Vagina (tissue), 2 donors: Measurements from ENCODE around the gene BCL11A. TPM values are rescaled to one million over a fixed set of nuclear protein-coding genes. Genes with fewer than 3 reads are reported as not detected.

Source experiments
- DNase-seq, 2 donors: peaks; one replicate each; pipeline ENCODE4 v3.0.0-alpha.2; 2017; ENCODE audit errors: extremely low spot score in 2 of 2
- H3K27ac ChIP-seq: fragments of 200-600 bp; sonication (generic); one replicate; pipeline ENCODE4 v1.5.1; 2019
- H3K27me3 ChIP-seq: fragments of 200-600 bp; sonication (generic); one replicate; pipeline ENCODE4 v1.5.1; 2019
- H3K36me3 ChIP-seq, 2 donors: fragments of 200-600 bp; sonication (generic); one replicate each; pipeline ENCODE4 v1.5.1; 2017 to 2019
- H3K4me1 ChIP-seq: fragments of 200-600 bp; sonication (generic); one replicate; pipeline ENCODE4 v1.5.1; 2019
- H3K4me3 ChIP-seq, 2 donors: fragments of 200-600 bp; sonication (generic); 1 replicate in 1 of 2; 2 replicates in 1 of 2; pipeline ENCODE4 v1.5.1; 2016 to 2019
- H3K9me3 ChIP-seq: fragments of 200-600 bp; sonication (generic); one replicate; pipeline ENCODE4 v1.5.1; 2019
- CTCF ChIP-seq, 3 experiments: fragments of 450-650 bp in 2 of 3; fragments of 200-600 bp in 1 of 3; sonication (generic) in 1 of 3; IDR thresholded peaks; one replicate each; pipeline ENCODE4 v1.5.1; 2017 to 2019; ENCODE audit warnings: antibody characterized with exemption in 3 of 3, mild to moderate bottlenecking in 2 of 3, moderate library complexity in 2 of 3
- POLR2A ChIP-seq, 2 donors: fragments of 450-650 bp; IDR thresholded peaks; one replicate each; pipeline ENCODE4 v1.6.1; 2017; ENCODE audit warnings: antibody characterized with exemption in 2 of 2, mild to moderate bottlenecking in 2 of 2, moderate library complexity in 2 of 2
- POLR2AphosphoS5 ChIP-seq, 2 donors: sonication (generic); formaldehyde crosslinking; IDR thresholded peaks; one replicate each; pipeline ENCODE4 v1.9.0; 2017; ENCODE audit warnings: antibody characterized with exemption in 2 of 2, mild to moderate bottlenecking in 2 of 2, low read depth in 1 of 2; ENCODE audit not compliant: insufficient read depth in 1 of 2
- intact Hi-C: fragments of 100-400 bp; cut with DNase I; formaldehyde crosslinking; loops from one replicate; pipeline ENCODE4 v1.15.1; 2023
- total RNA-seq: library from RNA; depleted of rRNA; stranded (reverse); fragments of >200 nt; gene quantifications from one replicate; pipeline ENCODE4 v1.2.3, GENCODE V29; 2016

Gene BCL11A
- total RNA-seq, 1 donor from 2014 or later: 48.4 TPM

- DNase-seq: no peak
- Histone ChIP-seq H3K9me3 (no peaks in the 10 kb centered on the region), H3K4me1 (peaks cover 24% of the 10 kb centered on the region), H3K27me3 (no peaks in the 10 kb centered on the region), H3K27ac (no peak overlapping the region), H3K4me3 (no peak overlapping the region), H3K36me3 (no peaks in the 10 kb centered on the region)
- intact Hi-C loops: no loop called here
- TF ChIP-seq CTCF (IDR thresholded peaks at IDR 0.05) (no peak), POLR2AphosphoS5 (IDR thresholded peaks at IDR 0.05; ENCODE audit: insufficient read depth in 1 of 2, low read depth in 1 of 2) (peak in 1 of 2 donors; percentile 14), POLR2A (IDR thresholded peaks at IDR 0.05) (no peak)
Observed at GRCh38 chr2:60505240-60505879, 48.1 kb downstream of the BCL11A start.

GRCh38 chr2:60504049-60504448 lies 49.4 kb downstream of the BCL11A start:
- H3K27ac ChIP-seq: no peak overlapping the region
- no peak overlapping the region for H3K4me3 ChIP-seq
- intact Hi-C loops: no loop called here
- no peak for DNase-seq
- H3K4me1 ChIP-seq: peaks cover 31% of the 10 kb centered on the region
- H3K36me3 ChIP-seq: no peaks in the 10 kb centered on the region
- H3K9me3 ChIP-seq: no peaks in the 10 kb centered on the region
- no peak for TF ChIP-seq POLR2AphosphoS5 (IDR thresholded peaks at IDR 0.05; ENCODE audit: insufficient read depth in 1 of 2, low read depth in 1 of 2)
- TF ChIP-seq CTCF (IDR thresholded peaks at IDR 0.05): no peak
- TF ChIP-seq POLR2A (IDR thresholded peaks at IDR 0.05): no peak
- no peaks in the 10 kb centered on the region for H3K27me3 ChIP-seq

- H3K27ac ChIP-seq: no peak overlapping the region
- H3K4me3 ChIP-seq: no peak overlapping the region
- DNase-seq: no peak
- H3K36me3 ChIP-seq: no peaks in the 10 kb centered on the region
- H3K27me3 ChIP-seq: no peaks in the 10 kb centered on the region
- no peaks in the 10 kb centered on the region for H3K9me3 ChIP-seq
- TF ChIP-seq CTCF (IDR thresholded peaks at IDR 0.05): no peak
- no peak for TF ChIP-seq POLR2A (IDR thresholded peaks at IDR 0.05)
- no peak for TF ChIP-seq POLR2AphosphoS5 (IDR thresholded peaks at IDR 0.05; ENCODE audit: insufficient read depth in 1 of 2, low read depth in 1 of 2)
- peaks cover 18% of the 10 kb centered on the region for H3K4me1 ChIP-seq
- intact Hi-C loops: no loop called here
Observed at GRCh38 chr2:60502144-60502543, 51.3 kb downstream of the BCL11A start.

- H3K27ac ChIP-seq: no peak overlapping the region
Observed at GRCh38 chr2:60500861-60501260, 52.6 kb downstream of the BCL11A start.

More at GRCh38 chr2:60500861-60501260, 52.6 kb downstream of the BCL11A start:
- no peaks in the 10 kb centered on the region for H3K36me3 ChIP-seq
- H3K4me1 ChIP-seq: peaks cover 12% of the 10 kb centered on the region
- no peak for TF ChIP-seq CTCF (IDR thresholded peaks at IDR 0.05)
- TF ChIP-seq POLR2A (IDR thresholded peaks at IDR 0.05): no peak
- TF ChIP-seq POLR2AphosphoS5 (IDR thresholded peaks at IDR 0.05; ENCODE audit: insufficient read depth in 1 of 2, low read depth in 1 of 2): no peak
- intact Hi-C loops: no loop called here
- DNase-seq: no peak
- no peak overlapping the region for H3K4me3 ChIP-seq
- no peaks in the 10 kb centered on the region for H3K9me3 ChIP-seq
- no peaks in the 10 kb centered on the region for H3K27me3 ChIP-seq
